GM03348 (cell line): Measurements from ENCODE around the gene TMPRSS9.
"Not testable (repeated sequence)": the region's sequence is repeated elsewhere in the genome, so short reads cannot be mapped to it uniquely, and the experiment has no call there.

Experiments used
- DNase-seq: peaks from one replicate; pipeline ENCODE4 v3.0.0; 2012; ENCODE audit warnings: low spot score

TMPRSS9 gene

DNA sequence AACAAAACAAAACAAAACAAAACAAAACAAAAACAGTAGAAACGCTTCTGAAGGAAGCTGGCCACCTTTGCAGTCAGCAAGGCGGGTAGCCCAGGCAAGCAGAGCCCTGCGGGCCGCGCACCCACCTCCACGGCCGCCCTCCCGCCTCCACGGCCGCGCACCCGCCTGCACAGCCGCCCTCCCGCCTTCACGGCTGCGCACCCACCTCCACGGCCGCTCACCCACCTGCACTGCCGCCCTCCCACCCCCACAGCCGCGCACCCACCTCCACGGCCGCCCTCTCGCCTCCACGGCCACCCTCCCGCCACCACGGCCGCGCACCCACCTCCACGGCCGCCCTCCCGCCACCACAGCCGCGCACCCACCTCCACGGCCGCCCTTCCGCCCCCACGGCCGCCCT is 76.3 kb downstream of the TMPRSS9 start:
- no peak for DNase-seq

DNA sequence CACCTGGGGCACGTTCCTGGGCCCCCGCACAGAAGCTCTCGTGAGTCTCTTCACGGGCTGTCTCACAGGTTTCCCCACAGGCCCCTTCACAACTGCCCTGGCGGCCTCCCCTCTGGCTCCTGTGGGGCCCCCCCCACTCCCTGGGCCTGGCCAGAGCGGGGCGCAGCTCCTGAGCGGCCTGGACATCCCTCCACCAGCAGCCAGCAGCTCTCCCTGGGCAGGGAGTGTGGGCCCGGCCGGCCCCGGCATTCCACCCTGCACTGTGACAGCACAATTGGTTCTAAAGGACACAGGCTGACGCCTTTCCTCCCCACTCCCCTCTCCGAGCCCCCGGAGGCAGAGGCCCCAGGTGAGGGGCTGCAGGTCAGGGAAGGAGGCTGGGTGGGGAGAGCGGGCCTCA is 76.9 kb downstream of the TMPRSS9 start:
- no peak for DNase-seq

DNA sequence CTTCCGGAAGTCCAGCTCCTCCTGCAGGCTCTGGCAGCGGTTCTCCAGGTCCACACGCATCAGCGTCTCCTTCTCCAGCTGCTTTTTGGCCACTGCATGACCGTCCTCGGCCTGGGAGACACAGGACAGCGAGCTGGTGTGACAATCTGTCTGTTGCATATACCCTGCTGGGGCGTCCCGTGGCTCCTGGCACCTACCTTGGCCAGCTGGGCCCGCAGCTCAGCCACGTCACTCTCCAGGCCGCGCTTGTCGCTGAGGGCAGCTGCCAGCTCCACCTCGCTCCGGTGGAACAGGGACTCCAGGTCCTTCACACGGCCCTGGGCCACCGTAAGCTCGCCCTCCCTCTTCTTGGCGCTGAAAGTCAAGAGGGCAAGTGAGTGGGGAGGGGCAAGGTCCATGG is 78.1 kb downstream of the TMPRSS9 start:
- DNase-seq = no peak

DNA sequence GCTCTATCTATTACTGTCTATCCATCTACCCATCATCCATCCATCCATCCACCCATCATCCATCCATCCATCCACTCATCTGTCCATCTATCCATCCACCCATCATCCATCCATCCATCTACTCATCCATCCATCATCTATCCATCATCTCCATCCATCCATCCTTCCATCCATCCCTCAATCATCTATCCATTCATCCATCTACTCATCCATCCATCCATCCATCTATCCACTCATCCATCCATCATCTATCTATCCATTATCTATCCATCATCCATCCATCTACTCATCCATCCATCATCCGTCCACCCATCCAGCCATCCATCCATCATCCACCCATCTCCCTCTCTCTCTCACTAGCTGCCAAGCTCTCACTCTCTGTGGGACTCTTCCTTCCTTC is 80.5 kb downstream of the TMPRSS9 start:
- no peak for DNase-seq

DNA sequence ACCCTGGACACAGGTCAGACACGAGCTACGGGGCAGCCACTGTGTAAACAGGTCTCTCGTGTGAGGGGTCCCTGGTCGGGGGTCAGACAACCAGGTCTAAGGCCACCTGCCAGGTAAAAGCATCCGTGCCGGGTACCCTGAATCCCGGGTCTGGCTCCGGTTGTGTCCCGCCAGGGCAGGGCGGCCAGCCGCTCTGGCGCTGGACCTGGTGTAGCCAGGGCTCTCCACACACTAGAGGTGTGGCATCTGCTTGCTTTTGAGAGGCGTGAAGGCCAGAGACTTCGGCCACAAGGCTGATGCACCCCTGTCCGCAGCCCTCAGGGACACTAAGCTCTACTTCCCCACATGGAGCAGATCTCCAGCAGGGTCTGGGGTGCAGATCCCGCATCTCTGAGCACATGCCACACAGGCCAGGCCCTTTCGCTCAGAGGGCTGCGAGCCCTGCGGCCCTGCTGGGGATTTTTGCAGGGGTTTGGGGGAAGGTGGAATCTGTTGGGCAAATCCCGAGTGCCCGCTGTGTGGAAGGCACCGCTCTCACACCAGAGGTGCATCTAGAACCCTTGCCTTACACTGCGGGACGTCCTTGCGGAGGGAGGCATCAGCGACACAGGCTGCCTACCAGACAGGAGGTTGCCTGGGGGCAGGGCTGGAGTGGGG is 81.2 kb downstream of the TMPRSS9 start:
- no peak for DNase-seq

DNA sequence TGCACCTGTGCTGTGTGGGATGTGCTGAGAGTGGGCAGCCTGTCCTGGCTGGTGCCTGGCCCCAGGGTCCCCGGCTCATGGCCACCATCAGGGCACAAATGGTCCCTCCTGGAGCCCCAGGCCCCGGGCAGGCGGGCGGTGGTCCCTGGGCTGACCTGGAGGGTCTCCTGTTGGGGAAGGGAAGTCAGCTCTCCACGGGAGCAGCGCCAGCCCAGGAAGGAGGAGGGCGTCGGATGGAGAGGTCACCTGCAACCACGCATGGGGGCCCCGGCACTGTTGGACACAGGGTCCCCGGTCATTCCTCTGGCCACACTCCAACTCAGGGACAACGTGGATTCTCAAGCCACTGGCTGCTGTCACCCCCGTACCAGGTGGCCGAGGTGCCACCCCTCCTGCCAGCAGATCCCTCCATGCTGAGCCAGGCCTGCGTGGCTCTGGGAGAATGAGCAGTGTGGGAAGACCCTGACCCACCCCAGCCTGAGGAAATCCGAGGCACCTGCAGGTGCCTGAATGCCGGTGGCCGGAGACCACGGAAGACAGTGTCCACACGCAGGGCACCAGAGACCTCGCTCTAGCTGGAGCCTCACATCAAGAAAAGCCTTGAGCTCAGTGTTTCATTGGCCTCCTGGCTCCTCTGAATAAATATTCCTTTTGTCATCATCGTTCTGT is 83.2 kb downstream of the TMPRSS9 start:
- DNase-seq = no peak

DNA sequence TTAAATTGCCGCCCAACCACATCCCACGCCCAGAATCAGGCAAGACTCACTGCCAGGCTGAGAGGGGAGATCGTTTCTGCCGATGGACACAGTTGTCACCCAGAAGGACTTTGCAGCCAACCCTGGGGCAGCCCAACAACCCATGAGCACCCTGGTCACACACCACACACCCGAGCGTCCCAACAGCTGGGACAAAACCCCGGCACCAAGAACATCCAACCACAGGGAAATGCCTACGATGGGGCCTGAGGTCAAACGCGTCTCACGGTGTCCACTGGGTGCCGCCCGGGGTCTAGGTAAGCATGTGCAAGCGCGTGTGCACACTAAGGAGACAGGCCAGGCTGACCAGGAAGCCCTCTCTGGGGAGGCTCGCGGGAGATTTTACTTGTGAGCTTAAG is 83.7 kb downstream of the TMPRSS9 start:
- no peak for DNase-seq

DNA sequence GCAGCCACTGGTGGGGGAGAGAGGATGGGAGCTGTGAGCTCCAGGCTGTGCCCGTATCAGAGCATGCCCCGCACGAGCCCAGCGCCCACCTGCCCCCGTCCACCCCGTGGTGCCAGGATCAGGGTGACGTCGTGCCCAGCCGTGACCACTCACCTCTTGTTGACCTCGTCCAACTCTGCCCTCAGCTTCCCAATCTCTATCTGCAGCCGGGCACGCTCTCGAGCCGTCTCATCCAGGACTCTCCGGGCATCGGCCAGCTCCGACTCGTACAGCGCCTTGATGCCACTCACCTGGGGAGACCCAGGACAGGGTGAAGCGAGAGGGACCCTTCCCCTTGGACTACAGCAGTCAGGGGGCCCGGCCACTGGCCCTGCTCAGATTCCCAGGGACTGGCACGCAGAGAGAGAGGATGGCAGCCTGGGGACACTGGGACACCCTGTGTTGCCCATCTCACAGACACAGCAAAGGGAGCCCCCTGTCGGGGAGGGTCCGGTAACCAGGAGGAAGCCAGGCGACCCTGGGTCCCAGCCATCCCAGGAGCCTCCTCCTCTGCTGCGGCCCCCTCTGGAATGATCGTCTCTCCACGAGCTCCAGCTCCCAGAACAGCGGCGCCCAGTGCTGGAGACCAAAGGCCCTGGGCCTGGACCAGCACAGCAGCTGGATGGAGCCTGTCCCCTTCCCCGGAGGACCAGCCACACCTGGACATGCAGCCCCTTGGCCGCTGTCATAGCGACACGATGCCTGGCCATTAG is 84.4 kb downstream of the TMPRSS9 start:
- no peak for DNase-seq

DNA sequence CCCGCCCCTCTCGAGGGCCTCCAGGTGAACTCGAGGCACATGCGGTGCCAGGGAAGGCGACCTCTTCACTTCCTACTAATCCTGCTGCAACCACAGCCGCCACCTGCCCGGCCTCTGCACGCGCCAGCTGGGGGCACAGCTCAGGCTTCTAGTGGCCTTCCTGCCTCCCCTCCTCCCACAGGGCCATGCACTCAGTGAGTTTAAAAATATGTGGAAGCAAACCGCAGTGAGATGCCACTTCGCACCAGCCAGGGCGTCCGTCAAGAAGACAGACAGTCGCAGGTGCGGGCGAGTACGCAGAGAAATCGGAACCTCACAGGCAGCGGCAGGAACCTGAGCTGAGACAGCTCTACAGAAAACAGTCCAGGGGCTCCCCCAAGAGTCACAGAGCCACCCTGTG is 86.3 kb downstream of the TMPRSS9 start:
- DNase-seq = no peak

DNA sequence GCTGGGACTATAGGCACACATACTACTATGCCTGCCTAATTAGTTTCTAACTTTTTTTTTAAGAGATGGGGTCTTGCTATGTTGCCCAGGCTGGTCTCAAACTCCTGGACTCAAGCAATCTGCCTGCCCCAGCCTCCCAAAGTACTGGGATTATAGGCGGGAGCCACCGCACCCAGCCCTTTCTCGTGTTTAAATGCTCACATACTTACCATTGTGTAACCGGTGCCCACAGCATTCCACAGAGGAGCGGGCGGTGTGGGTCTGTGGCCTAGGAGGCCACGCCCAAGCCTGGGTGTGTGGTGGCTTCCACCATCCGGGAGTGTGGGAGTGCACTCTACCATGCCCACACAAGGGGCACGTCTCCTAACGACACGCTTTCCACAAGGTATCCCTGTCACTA is 89.0 kb downstream of the TMPRSS9 start:
- DNase-seq = no peak

DNA sequence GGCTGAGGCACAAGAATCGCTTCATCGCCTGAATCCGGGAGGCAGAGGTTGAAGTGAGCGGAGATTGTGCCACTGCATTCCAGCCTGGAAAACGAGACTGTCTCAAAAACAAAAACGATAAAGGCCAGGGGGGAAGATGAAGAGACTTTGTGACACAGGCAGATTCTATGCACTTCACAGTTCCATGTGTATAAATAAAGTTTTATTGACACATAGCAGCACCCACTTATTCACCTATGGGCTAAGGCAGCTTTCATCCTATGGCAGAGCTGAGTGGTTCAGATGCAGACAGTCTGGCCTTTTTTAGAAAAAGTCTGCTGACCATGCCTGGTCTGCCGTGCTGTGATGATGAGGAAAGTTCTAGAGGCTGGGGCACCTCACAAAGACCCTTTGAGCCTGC is 91.1 kb downstream of the TMPRSS9 start:
- no peak for DNase-seq

DNA sequence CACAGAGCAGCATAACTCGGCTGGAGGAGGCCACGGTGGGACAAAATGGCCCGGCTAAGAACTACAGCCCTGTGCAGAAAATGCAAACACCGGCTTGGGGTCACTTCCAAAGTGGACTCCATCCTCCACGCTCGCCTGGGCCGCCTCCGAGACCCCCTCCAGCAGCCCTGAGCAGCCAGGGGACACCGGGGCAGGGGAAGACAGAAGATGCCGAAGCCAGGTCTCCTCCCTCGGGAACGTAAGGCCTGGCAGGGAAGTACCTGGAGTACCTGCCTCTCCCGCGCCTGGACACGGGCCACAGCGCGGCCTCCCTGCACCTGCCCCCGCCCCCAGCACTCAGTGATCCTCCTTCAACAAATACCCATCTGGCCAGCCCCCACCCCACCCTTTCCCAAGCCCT is 91.7 kb downstream of the TMPRSS9 start:
- DNase-seq = no peak

DNA sequence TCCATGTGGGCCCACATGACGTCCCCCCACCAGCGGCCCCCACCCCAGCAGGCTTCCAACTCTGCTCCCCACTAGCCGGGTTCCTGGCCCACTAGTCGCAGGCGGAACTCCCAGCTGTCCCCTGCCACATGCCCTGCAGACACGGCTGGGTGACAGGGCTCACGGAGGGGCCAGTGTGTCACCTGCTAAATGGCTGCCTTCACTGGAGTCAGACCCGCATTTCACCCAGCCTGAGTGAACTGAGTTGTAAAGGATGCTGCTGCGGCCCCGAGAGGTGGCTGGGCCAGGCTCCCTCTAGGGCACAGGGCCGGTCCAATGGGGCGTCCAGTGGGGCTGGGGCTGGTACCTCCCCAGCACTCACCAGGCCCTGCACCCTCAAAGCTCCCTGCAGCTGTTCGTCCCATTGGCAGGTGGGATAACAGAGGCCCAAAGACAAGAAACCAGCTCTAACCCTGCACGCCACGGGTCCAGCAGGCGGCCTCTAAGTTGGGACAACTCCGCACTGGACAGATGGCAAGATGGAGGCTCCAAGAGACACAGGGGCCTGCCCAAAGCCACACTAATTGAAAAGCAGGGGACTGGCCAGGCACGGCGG is 93.5 kb downstream of the TMPRSS9 start:
- DNase-seq = no peak

DNA sequence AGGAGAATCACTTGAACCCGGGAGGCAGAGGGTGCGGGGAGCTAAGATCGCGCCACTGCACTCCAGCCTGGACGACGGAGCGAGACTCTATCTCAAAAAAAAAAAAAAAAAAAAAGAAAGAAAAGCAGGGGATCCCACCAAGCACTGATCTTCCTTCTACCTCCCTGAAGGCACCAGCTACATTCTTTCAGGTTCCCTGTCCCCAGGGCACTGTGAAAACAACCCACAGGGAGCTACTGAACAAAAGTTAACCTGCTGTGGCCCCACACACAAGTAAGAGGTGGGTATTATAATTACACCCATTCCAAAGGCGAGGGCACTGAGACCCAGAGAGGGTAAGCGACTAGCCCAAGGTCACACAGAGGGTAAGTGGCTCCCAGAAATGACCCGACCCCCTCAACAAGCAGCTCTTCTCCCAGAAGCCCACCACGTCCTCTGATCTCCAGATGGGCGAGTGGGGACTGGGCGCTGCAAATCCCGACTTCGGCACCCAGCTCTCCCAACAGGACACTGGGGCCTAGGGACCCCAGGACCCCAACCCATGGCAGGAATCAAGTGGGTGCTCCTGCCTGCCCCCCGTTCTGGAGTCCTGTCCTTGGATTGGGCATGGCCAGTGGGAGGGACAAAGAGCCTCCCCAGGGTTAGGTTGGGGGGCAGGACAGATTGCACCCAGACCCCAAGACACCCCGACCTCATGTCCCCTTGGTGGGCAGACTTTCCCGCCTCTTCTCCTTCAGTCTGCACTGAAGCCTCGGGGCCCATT is 94.3 kb downstream of the TMPRSS9 start:
- DNase-seq = no peak

DNA sequence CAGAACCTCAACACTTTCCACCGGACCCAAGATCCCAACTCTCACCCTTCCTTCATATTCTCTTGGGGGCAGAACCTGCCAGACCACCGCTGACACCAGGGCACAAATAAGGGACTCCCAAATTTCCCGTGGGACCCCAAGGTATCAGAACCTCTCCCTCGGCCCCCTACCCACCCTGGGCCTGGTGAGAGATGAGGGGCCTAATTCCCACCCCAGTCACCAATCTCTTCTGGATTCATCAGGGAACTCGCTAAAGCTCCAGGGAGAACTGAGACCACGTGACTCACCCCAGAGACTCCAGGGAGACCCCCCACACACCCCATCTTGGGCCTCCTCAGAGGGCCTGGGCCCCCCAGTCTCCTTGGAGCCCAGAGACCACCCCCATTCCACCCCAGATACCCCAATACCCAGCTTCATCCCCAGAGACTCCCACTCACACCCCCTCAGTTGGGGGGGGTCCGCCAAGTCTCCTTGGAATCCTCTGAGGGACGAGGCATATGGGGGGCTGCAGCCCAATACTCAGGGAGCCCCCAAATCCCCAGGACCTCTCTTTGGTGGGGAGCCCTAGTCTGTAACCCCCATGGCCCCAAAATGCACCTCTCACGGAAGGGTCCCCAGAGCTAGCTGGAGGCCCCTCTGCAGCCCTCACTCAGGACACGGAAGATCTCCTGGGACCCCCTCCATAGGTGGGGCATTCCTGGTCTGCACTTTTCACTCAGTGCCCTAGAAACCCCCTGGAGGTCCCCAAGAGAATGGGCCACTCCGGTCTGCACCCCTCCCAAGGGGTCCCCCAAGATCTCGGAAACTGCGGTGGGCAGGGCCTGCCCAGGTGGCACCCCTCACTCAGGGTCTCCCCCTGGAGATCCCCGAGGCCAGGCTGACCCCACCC is 95.1 kb downstream of the TMPRSS9 start:
- no peak for DNase-seq

DNA sequence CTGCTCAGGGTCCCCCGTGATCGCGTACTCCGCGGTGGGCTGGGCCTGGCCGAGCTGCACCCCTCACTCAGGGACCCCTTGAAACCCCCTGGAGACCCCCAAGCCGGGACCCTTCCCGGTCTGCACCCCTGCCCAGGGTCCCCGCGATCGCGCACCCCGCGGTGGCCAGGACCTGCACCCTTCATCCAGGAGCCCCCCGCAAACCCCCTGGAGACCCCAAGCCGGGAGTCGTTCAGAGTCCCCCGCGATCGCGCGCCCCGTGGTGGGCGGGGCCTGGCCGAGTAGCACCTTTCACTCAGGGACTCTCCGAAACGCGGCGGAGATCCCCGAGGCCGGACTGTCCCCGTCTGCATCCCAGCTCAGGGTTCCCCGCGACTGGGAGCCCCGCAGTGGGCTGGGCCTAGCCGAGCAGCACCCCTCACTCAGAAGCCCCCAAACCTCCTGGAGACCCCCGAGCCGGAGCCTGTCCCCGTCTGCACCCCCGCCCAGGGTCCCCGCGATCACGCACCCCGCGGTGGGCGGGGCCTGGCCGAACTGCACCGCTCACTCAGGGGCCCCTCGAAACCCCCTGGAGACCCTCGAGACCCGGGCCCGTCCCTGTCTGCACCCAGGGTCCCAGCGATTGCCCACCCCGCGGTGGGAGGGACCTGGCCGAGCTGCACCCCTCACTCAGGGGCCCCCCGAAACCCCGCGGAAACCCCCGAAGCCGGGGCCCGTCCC is 95.9 kb downstream of the TMPRSS9 start:
- DNase-seq = peak; percentile 77

DNA sequence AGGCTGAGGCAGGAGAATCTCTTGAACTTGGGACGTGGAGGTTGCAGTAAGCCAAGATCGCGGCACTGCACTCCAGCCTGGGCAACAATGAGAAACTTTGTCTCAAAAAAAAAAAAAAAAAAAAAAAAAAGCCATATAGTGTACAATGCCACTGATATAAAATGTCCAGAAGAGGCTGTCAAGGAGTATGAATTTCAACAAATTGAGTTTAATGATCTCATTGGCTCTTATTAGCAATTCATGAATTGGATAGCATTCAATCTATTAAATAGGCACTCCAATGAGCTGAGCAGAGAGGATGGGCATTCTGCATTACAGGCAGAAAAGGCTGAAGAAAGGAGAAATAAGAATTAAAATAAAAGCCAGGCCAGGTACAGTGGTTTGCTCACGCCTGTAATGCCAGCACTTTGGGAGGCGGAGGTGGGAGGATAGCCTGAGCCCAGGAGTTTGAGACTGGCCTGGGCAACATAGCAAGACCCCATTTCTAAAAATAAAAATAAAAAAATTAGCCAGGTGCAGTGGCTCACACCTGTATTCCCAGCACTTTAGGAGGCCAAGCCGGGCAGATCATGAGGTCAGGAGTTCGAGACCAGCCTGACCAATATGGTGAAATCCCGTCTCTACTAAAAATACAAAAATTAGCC is 97.5 kb downstream of the TMPRSS9 start:
- DNase-seq = no peak

DNA sequence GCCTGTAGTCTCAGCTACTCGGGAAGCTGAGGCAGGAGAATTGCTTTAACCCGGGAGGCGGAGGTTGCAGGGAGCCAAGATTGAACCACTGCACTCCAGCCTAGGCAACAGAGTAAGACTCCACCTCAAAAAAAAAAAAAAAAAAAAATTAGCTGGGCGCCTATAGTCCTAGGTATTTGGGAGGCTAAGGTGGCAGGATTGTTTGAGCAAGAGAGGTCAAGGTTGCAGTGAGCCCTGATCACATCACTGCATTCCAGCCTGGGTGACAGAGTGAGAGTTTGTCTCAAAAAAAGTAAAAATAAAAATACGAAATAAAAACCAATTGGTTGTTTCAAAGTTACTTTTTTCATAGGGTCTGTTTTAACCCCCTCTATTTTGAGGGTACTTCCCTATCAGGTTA is 98.0 kb downstream of the TMPRSS9 start:
- no peak for DNase-seq

DNA sequence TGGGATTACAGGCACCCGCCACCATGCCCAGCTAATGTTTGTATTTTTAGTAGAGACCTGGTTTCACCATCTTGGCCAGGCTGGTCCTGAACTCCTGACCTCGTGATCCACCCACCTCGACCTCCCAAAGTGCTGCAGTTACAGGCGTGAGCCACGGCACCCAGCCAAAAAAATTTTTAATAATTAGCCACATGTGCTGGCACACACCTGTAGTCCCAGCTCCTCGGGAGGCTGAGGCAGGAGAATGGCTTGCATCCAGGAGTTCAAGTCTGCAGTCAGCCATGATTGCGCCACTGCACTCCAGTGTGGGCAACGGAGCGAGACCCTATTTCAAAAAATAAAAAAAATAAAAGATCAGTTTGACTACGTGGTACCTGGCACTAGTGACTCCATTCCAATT is 98.7 kb downstream of the TMPRSS9 start:
- not testable (repeated sequence) for DNase-seq

DNA sequence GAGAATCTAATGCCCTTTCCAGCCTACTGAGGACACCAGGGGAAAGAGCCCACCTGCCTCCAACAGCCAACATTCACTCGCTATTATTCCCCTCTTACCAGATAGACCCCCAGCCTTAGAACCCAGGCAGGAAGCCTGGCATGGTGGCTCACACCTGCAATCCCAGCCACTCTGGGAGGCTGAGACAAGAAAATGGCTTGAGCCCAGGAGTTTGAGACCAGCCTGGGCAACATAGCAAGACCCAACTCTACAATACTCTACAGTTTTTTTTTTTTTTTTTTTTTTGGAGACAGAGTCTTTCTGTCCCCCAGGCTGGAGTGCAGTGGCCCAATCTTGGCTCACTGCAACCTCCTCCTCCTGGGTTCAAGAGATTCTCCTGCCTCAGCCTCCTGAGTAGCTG is 100.2 kb downstream of the TMPRSS9 start:
- no peak for DNase-seq
